ENCODE results near the gene RPS3. TPM values are rescaled to one million over a fixed set of nuclear protein-coding genes. Genes with fewer than 3 reads are reported as not detected.
A peak's percentile ranks its signal among the peaks of the same experiment; 100 is the strongest.

RPS3 gene
- total and polyA plus RNA-seq, 2 of the 13 experiments (the other 11 are each of a cell fraction or from before 2014, with no cell fraction given), result 2,143 to 3,616 TPM

DNA sequence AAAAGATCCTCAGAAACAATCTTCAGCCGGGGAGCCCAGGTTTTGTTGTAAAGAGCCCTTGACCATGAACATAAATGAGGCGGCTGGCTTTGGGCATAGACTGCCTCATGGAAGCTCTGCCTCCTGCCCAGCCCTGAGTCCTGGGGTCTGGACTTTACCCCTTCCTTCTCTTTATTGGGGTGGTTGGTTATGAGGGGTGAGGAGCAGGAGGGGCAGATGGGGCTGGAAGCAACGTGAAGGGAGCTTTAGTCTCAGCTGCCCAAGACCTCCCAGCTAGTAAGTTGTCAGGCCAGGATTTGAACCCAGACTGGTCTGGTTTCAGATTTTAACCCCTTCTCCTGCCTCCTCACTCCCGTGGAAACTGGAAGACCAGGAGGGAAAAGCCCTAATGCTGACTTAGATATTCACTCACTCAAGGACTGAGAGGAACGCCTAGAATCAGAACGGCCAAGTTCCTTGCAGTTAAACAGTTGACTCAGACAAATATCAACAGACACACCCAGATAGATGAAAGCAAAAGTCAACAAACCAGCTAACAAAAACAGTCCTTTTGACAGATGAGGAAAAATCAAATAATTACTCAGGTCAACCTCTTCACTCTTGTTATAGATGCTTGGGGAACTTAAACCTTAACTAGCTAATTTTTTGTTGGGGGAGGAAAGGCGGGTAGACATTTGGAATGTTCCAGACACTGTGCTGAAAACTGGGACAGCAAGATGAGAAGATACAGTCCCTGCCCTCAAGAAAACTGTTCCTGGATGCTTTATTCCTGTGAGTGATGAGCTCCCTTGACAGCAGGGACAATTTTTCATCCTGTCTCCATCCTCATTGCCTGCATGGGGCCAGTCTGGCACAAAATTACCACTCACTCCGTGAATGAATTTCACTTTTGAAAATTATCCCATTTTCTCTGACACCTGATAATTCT, 27.1 kb upstream of the RPS3 start (continued):
- no peak for TF ChIP-seq TRIM22 (IDR thresholded peaks at IDR 0.05)
- TF ChIP-seq TCF7 (IDR thresholded peaks at IDR 0.05; ENCODE audit: low read depth), result peak; percentile 81
- TF ChIP-seq, protein P1, sequence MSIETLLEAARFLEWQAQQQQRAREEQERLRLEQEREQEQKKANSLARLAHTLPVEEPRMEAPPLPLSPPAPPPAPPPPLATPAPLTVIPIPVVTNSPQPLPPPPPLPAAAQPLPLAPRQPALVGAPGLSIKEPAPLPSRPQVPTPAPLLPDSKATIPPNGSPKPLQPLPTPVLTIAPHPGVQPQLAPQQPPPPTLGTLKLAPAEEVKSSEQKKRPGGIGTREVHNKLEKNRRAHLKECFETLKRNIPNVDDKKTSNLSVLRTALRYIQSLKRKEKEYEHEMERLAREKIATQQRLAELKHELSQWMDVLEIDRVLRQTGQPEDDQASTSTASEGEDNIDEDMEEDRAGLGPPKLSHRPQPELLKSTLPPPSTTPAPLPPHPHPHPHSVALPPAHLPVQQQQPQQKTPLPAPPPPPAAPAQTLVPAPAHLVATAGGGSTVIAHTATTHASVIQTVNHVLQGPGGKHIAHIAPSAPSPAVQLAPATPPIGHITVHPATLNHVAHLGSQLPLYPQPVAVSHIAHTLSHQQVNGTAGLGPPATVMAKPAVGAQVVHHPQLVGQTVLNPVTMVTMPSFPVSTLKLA (IDR thresholded peaks at IDR 0.05), result no peak
- no peak for TF ChIP-seq ZFP37 (CRISPR knock-in tag; IDR thresholded peaks at IDR 0.05; ENCODE audit: borderline replicate concordance)
- TF ChIP-seq KLF11 (CRISPR knock-in tag; IDR thresholded peaks at IDR 0.05), result no peak
- no peak for TF ChIP-seq ZSCAN5A (CRISPR knock-in tag; IDR thresholded peaks at IDR 0.05; ENCODE audit: borderline replicate concordance)
- TF ChIP-seq NR2C2 (CRISPR knock-in tag; IDR thresholded peaks at IDR 0.05; ENCODE audit: borderline replicate concordance), result peak; percentile 28; the same call in 1 of the 2 replicates
- TF ChIP-seq ZFX (CRISPR knock-in tag; IDR thresholded peaks at IDR 0.05; ENCODE audit: low read depth), result no peak
- TF ChIP-seq PHF8 (CRISPR knock-in tag; IDR thresholded peaks at IDR 0.05), result no peak
- 0 out of 2 replicates have a peak, but pooled peaks have one; percentile 37 for TF ChIP-seq PRDM10 (CRISPR knock-in tag; IDR thresholded peaks at IDR 0.05; ENCODE audit: low read depth)
- TF ChIP-seq, protein P2, sequence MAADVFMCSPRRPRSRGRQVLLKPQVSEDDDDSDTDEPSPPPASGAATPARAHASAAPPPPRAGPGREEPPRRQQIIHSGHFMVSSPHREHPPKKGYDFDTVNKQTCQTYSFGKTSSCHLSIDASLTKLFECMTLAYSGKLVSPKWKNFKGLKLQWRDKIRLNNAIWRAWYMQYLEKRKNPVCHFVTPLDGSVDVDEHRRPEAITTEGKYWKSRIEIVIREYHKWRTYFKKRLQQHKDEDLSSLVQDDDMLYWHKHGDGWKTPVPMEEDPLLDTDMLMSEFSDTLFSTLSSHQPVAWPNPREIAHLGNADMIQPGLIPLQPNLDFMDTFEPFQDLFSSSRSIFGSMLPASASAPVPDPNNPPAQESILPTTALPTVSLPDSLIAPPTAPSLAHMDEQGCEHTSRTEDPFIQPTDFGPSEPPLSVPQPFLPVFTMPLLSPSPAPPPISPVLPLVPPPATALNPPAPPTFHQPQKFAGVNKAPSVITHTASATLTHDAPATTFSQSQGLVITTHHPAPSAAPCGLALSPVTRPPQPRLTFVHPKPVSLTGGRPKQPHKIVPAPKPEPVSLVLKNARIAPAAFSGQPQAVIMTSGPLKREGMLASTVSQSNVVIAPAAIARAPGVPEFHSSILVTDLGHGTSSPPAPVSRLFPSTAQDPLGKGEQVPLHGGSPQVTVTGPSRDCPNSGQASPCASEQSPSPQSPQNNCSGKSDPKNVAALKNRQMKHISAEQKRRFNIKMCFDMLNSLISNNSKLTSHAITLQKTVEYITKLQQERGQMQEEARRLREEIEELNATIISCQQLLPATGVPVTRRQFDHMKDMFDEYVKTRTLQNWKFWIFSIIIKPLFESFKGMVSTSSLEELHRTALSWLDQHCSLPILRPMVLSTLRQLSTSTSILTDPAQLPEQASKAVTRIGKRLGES (CRISPR knock-in tag; IDR thresholded peaks at IDR 0.05; ENCODE audit: borderline replicate concordance), result no peak
- no peak for TF ChIP-seq KDM4B (CRISPR knock-in tag; IDR thresholded peaks at IDR 0.05)
- TF ChIP-seq NR2F6 (IDR thresholded peaks at IDR 0.05), result peak; percentile 78
- peak; percentile 80 for TF ChIP-seq NR2F6 (CRISPR knock-in tag; IDR thresholded peaks at IDR 0.05)
- TF ChIP-seq TOE1 (CRISPR knock-in tag; IDR thresholded peaks at IDR 0.05), result no peak
- peak; percentile 80 for TF ChIP-seq GFI1 (CRISPR knock-in tag; IDR thresholded peaks at IDR 0.05; ENCODE audit: borderline replicate concordance)
- TF ChIP-seq ZNF713 (CRISPR knock-in tag; IDR thresholded peaks at IDR 0.05), result no peak
- no peak for TF ChIP-seq THYN1 (CRISPR knock-in tag; IDR thresholded peaks at IDR 0.05; ENCODE audit: borderline replicate concordance, low read depth)

Data from HepG2 (cell line).